ENCODE data around the gene CCDC92. TPM values are rescaled to one million over a fixed set of nuclear protein-coding genes. Genes with fewer than 3 reads are reported as not detected.

CCDC92 gene
- total RNA-seq, 3 donors from 2014 or later (not counting 1 experiment from before 2014, with no cell fraction given): 37.6 to 42.4 (median 39.1) TPM

DNA sequence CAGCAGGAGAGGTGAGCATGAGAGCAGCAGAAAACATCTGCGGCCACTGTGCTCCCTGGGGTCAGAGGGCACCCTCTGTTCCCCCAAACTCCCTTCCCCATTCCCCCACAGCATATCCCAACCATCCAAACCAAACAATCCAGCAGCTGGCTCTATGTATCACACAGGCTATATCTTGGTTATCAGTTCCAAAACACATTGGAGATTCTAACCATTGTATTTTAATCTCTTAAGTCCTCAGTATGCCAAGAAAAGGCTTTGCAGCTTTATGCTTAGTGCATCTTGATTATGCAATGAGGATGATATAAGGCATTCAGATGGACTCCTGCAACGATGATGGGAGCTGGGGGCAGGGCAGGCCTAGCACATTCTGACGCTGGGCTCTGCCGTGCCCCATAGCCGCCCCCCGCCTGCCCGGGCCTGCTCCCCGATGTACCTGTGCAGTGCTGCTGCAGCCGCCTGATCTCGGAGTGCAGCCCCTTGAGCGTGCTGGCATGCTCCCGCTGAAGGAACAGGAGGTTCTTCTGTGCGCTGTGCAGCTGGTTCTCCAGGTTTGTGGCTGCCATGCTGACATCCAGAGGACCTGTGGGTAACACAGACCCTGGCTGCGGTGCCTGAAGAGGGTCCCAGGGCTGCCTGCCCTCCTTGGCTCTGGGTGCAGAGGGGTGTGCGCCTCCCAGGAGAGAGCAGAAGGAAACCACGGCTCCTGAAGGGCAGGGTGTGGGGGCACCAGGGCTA is 29.6 kb downstream of the CCDC92 start:
- no peak overlapping the region for H3K27ac Mint-ChIP-seq
- Histone ChIP-seq H3K4me3 (ENCODE audit: low read length) (no peak overlapping the region), H3K27me3 (ENCODE audit: control insufficient read depth, insufficient read depth, low read length) (no peaks in the 10 kb centered on the region), H3K4me1 (ENCODE audit: control insufficient read depth, insufficient read depth, low read length) (peaks cover 13% of the 10 kb centered on the region), H3K9me3 (ENCODE audit: control insufficient read depth, insufficient read depth, low read length) (no peaks in the 10 kb centered on the region), H3K36me3 (ENCODE audit: control insufficient read depth, insufficient read depth, low read length) (peaks cover 17% of the 10 kb centered on the region), H3K27ac (ENCODE audit: low read length) (no peak overlapping the region)
- H3K9me3 Mint-ChIP-seq: no peaks in the 10 kb centered on the region
- no peak overlapping the region for H3K4me3 Mint-ChIP-seq
- ATAC-seq (no peak), DNase-seq (no peak)
- TF ChIP-seq, protein P1, sequence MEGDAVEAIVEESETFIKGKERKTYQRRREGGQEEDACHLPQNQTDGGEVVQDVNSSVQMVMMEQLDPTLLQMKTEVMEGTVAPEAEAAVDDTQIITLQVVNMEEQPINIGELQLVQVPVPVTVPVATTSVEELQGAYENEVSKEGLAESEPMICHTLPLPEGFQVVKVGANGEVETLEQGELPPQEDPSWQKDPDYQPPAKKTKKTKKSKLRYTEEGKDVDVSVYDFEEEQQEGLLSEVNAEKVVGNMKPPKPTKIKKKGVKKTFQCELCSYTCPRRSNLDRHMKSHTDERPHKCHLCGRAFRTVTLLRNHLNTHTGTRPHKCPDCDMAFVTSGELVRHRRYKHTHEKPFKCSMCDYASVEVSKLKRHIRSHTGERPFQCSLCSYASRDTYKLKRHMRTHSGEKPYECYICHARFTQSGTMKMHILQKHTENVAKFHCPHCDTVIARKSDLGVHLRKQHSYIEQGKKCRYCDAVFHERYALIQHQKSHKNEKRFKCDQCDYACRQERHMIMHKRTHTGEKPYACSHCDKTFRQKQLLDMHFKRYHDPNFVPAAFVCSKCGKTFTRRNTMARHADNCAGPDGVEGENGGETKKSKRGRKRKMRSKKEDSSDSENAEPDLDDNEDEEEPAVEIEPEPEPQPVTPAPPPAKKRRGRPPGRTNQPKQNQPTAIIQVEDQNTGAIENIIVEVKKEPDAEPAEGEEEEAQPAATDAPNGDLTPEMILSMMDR (IDR thresholded peaks at IDR 0.05): no peak
- 96% methylated on average over 16 of the region's 16 CpGs for WGBS (ENCODE audit: insufficient coverage)
- intact Hi-C loops (cut with micrococcal nuclease): no loop called here
- H3K4me1 Mint-ChIP-seq: peaks cover 19 to 34% of the 10 kb centered on the region in 2 donors
- no peaks in the 10 kb centered on the region for H3K27me3 Mint-ChIP-seq (ENCODE audit: low read depth in 2 of 2)
- peaks cover 15% of the 10 kb centered on the region for H3K36me3 Mint-ChIP-seq

DNA sequence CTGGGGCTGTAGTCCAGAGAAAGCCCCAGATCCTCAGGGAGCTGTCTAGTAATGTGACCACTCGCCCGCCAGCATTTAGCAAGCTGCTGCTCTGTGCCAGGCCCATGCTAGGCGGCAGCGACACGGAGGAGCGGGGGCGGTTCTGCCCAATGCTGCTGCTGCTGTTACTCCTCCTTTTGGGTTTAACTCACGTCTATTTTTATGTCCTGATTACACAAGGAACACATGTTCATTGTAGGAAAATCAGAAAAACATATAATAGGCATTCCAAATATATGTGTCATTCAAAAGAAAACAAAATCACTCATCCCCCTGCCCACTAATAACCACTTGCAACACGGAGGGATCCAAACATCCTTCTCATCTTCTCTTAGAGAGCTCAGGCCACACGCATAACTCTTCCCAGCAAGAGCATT is 30.4 kb downstream of the CCDC92 start:
- peaks cover 15% of the 10 kb centered on the region for H3K36me3 Mint-ChIP-seq
- no peaks in the 10 kb centered on the region for H3K27me3 Mint-ChIP-seq (ENCODE audit: low read depth in 2 of 2)
- H3K9me3 Mint-ChIP-seq: no peaks in the 10 kb centered on the region
- no peak for DNase-seq
- ATAC-seq: no peak
- no peak overlapping the region for H3K4me3 Mint-ChIP-seq
- Histone ChIP-seq H3K27ac (ENCODE audit: low read length) (no peak overlapping the region), H3K36me3 (ENCODE audit: control insufficient read depth, insufficient read depth, low read length) (peaks cover 17% of the 10 kb centered on the region), H3K4me1 (ENCODE audit: control insufficient read depth, insufficient read depth, low read length) (peaks cover 21% of the 10 kb centered on the region), H3K9me3 (ENCODE audit: control insufficient read depth, insufficient read depth, low read length) (no peaks in the 10 kb centered on the region), H3K27me3 (ENCODE audit: control insufficient read depth, insufficient read depth, low read length) (no peaks in the 10 kb centered on the region), H3K4me3 (ENCODE audit: low read length) (no peak overlapping the region)
- H3K27ac Mint-ChIP-seq: no peak overlapping the region
- WGBS (ENCODE audit: insufficient coverage): 95% methylated on average over 10 of the region's 10 CpGs
- intact Hi-C loops (cut with micrococcal nuclease): no loop called here
- peaks cover 27 to 37% of the 10 kb centered on the region in 2 donors for H3K4me1 Mint-ChIP-seq
- TF ChIP-seq, protein P1 (IDR thresholded peaks at IDR 0.05): no peak

DNA sequence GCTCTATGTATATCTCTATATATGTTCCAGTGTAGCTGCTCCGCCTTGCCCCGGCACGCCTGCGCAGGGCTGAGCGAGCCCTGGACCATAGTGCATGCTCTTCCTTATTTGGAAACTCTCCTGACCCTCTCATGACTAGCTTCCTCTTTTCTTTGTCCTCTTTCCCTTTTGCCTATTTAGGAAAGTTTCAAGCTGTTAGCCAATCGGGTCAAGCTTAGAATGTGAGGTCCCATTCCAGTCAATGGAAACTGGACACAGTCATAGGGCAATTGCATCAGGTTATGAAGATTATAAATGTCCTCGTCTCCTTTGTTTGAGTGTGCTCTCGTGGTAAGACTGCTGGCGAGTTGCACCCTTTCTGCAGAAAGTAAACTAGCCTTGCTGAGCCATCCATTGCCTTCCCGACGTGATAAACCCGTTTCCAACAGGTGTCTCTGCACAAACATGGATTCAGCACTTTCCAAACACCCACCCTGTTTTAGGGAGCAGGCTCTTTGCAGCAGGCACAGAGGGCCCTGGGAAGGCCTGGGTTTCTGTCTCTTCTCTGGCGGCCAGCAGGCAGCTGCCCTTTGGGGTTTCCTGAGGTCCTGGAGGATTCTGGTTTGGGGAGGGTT is 30.9 kb downstream of the CCDC92 start:
- no peaks in the 10 kb centered on the region for H3K9me3 Mint-ChIP-seq
- no peak for ATAC-seq
- H3K4me3 Mint-ChIP-seq: no peak overlapping the region
- Histone ChIP-seq H3K4me1 (ENCODE audit: control insufficient read depth, insufficient read depth, low read length) (peaks cover 26% of the 10 kb centered on the region), H3K4me3 (ENCODE audit: low read length) (no peak overlapping the region), H3K27me3 (ENCODE audit: control insufficient read depth, insufficient read depth, low read length) (no peaks in the 10 kb centered on the region), H3K27ac (ENCODE audit: low read length) (no peak overlapping the region), H3K36me3 (ENCODE audit: control insufficient read depth, insufficient read depth, low read length) (peaks cover 18% of the 10 kb centered on the region), H3K9me3 (ENCODE audit: control insufficient read depth, insufficient read depth, low read length) (no peaks in the 10 kb centered on the region)
- H3K27me3 Mint-ChIP-seq (ENCODE audit: low read depth in 2 of 2): no peaks in the 10 kb centered on the region
- peak overlapping the region in 1 of 2 donors; percentile 53 for H3K27ac Mint-ChIP-seq
- DNase-seq: no peak
- peaks cover 29 to 40% of the 10 kb centered on the region in 2 donors for H3K4me1 Mint-ChIP-seq
- WGBS (ENCODE audit: insufficient coverage): 91% methylated on average over 13 of the region's 13 CpGs
- H3K36me3 Mint-ChIP-seq: peaks cover 15% of the 10 kb centered on the region
- TF ChIP-seq, protein P1 (IDR thresholded peaks at IDR 0.05): no peak
- intact Hi-C loops (cut with micrococcal nuclease): no loop called here
